Heart right ventricle (tissue), 16 donors: ENCODE results near the gene KHDC1. TPM values are rescaled to one million over a fixed set of nuclear protein-coding genes. Genes with fewer than 3 reads are reported as not detected.
"Not testable (repeated sequence)": the region's sequence is repeated elsewhere in the genome, so short reads cannot be mapped to it uniquely, and the experiment has no call there.

Source experiments
- ATAC-seq, 8 donors: fragments of 200-7000 bp; cut with Tn5 transposase; one replicate each; pipeline ENCODE4 v1.9.1; 2020; ENCODE audit warnings: mild to moderate bottlenecking in 8 of 8, moderate library complexity in 8 of 8, moderate number of reproducible peaks in 1 of 8
- DNase-seq, 2 donors: peaks; one replicate each; pipeline ENCODE4 v3.0.0-alpha.2; 2020
- H3K27ac ChIP-seq, 10 donors: fragments of 200-600 bp; sonication (generic) in 2 of 10; one replicate each; pipeline versions ENCODE4 v1.5.0 to v1.8.0; 2020 to 2022; ENCODE audit warnings: mild to moderate bottlenecking in 3 of 10
- H3K27me3 ChIP-seq, 7 donors: fragments of 200-600 bp; one replicate each; pipeline ENCODE4 v1.8.0; 2021 to 2022; ENCODE audit warnings: mild to moderate bottlenecking in 2 of 7
- H3K36me3 ChIP-seq, 9 donors: fragments of 200-600 bp; sonication (generic) in 1 of 9; one replicate each; pipeline versions ENCODE4 v1.5.0 to v1.8.0; 2020 to 2022; ENCODE audit warnings: mild to moderate bottlenecking in 2 of 9
- H3K4me1 ChIP-seq, 9 donors: fragments of 200-600 bp; sonication (generic) in 1 of 9; one replicate each; pipeline versions ENCODE4 v1.5.0 to v1.8.0; 2020 to 2022; ENCODE audit warnings: mild to moderate bottlenecking in 4 of 9
- H3K4me3 ChIP-seq, 10 donors: fragments of 200-600 bp; sonication (generic) in 2 of 10; one replicate each; pipeline versions ENCODE4 v1.5.0 to v1.8.0; 2020 to 2022; ENCODE audit warnings: mild to moderate bottlenecking in 7 of 10, moderate library complexity in 2 of 10
- H3K9me3 ChIP-seq, 11 donors: fragments of 200-600 bp in 10 of 11; sonication (generic) in 2 of 11; one replicate each; pipeline versions ENCODE4 v1.5.0 to v1.8.0; 2013 to 2022; ENCODE audit warnings: mild to moderate bottlenecking in 2 of 11, control low read depth in 1 of 11, moderate library complexity in 1 of 11
- CTCF ChIP-seq, 9 donors: fragments of 200-600 bp; sonication (generic) in 2 of 9; IDR thresholded peaks; one replicate each; pipeline versions ENCODE4 v1.5.0 to v1.8.0; 2021 to 2022; ENCODE audit warnings: antibody characterized with exemption in 9 of 9, mild to moderate bottlenecking in 5 of 9, moderate library complexity in 1 of 9
- WGBS, 2 donors: extraction: QIAGEN DNeasy Blood & Tissue Kit; methylation state at CpG; one replicate each; pipeline ENCODE4 v1.1.7; 2013; ENCODE audit warnings: inconsistent platforms in 1 of 2; 5-methylcytosine and 5-hydroxymethylcytosine counted together
- intact Hi-C, 10 donors: fragments of 100-400 bp; cut with DNase I; formaldehyde crosslinking; loops; one replicate each; pipeline versions ENCODE4 v1.11.1 to v1.14.2; 2022
- polyA plus RNA-seq, 2 donors: library from polyadenylated mRNA; stranded (reverse); fragments of 200-250 nt; gene quantifications; one replicate each; pipeline ENCODE4 v1.2.3, GENCODE V29; 2013
- total RNA-seq, 10 donors: library from RNA; stranded (reverse); fragmentation: NEBNext Ultra II Directional in 3 of 10; extraction: Animal tissue kit (Norgen Biotek cat#: 25700) in 3 of 10; gene quantifications; one replicate each; pipeline versions ENCODE4 v1.2.1 to v1.2.4, GENCODE V29; 2021 to 2023
- donor health status: Arrhythmogenic right ventricular cardiomyopathy.
- donor health status: ischemic (EF 13 %, LVEDD 7.1; RV severe dilation, severe dysfunction).
- donor health status: healthy with polysubstance abuse.
- donor health status: DM: no; HTN: yes; CAD: no.
- donor health status: DM: no; HTN: no; CAD: no.
- donor health status: ischemic (EF 25% LVEDD 6.9; RV normal size, moderate dysfunction).
- donor health status: ischemic (EF 25% LVEDD 5.7; RV mildly dilated, moderate dysfunction).
- donor health status: healthy.
- donor health status: DM: yes; HTN: yes; CAD: no.
- donor health status: Ischemic cardiomyopathy.
- donor health status: ischemic (EF 35%, LVEDD 5.7; RV mildly dilated, moderate dysfunction).
- donor health status: nonischemic (EF 11% LVEDD 7.7; RV severe dilation, severe dysfunction).
- donor health status: DM: yes; HTN: yes; CAD: no.
- donor health status: PGD.
- donor health status: ischemic (EF 29% LVEDD 5.4; RV normal size, mild dysfunction).
- donor health status: nonischemic (EF 23%, LVEDD 6.1; RV moderate dilation, normal function).

KHDC1 gene
- total and polyA plus RNA-seq, 12 donors: 0.51 to 2.8 (median 1.2) TPM

- Histone ChIP-seq H3K9me3 (no peaks in the 10 kb centered on the region), H3K27me3 (no peaks in the 10 kb centered on the region), H3K4me1 (peaks cover 0 to 17% (median 6%) of the 10 kb centered on the region in 9 donors), H3K4me3 (no peak overlapping the region), H3K27ac (no peak overlapping the region), H3K36me3 (no peaks in the 10 kb centered on the region)
- ATAC-seq: no peak
- no peak for TF ChIP-seq CTCF (IDR thresholded peaks at IDR 0.05)
- 79 to 81% methylated on average over 1 of the region's 1 CpG for WGBS, 2 donors
- intact Hi-C loops: no loop called here
- DNase-seq: no peak
Measured at GRCh38 chr6:73258721-73259120, 4.3 kb downstream of the KHDC1 start.

DNA sequence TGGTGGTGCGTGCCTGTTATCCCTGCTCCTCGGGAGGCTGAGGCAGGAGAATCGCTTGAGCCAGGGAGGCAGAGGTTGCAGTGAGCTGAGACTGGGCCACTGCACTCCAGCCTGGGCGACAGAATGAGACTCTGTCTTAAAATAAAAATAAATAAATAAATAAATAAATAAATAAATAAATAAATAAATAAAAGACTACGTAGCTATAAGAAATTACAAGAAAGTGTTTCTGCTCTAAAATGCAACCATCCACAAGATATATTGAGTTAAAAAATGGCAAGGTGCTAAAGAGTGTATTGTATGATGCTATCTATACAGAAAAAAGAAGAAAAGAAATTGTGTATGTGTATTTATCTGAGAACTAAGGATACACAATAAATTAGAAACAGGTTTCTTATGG lies 8.7 kb downstream of the KHDC1 start:
- intact Hi-C loops, H3K4me3 ChIP-seq, H3K27me3 ChIP-seq, H3K36me3 ChIP-seq, ATAC-seq, H3K27ac ChIP-seq, H3K9me3 ChIP-seq, H3K4me1 ChIP-seq, DNase-seq: not testable (repeated sequence)
- WGBS, 2 donors: 96 to 100% methylated on average over 5 of the region's 5 CpGs

DNA sequence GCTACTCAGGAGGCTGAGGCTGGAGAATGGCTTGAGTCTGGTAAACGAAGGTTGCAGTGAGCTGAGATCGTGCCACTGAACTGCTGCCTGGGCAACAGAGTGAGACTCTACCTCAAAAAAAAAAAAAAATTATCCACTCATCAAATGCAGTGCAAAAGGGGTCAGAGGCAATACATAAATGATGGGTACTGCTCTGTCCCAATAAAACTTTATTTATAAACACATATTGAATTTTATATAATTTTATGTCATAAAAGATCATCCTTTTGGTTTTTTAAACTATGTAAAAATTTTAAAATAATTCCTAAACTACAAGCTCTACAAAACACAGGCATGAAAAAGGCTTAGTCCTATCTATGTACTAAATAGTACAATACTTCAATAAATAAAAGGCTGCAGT lies 10.3 kb downstream of the KHDC1 start:
- Histone ChIP-seq H3K9me3 (no peaks in the 10 kb centered on the region), H3K4me3 (no peak overlapping the region), H3K4me1 (no peaks in the 10 kb centered on the region), H3K36me3 (no peaks in the 10 kb centered on the region), H3K27ac (no peak overlapping the region), H3K27me3 (no peaks in the 10 kb centered on the region)
- no peak for TF ChIP-seq CTCF (IDR thresholded peaks at IDR 0.05)
- DNase-seq: no peak
- WGBS, 2 donors: 90 to 92% methylated on average over 2 of the region's 2 CpGs
- intact Hi-C loops: no loop called here
- ATAC-seq: no peak

- Histone ChIP-seq H3K27ac (no peak overlapping the region), H3K4me1 (no peaks in the 10 kb centered on the region), H3K9me3 (no peaks in the 10 kb centered on the region), H3K4me3 (no peak overlapping the region), H3K27me3 (peaks cover 0 to 9% (median 0%) of the 10 kb centered on the region in 7 donors), H3K36me3 (no peaks in the 10 kb centered on the region)
- DNase-seq (no peak), ATAC-seq (no peak)
- intact Hi-C loops: no loop called here
- TF ChIP-seq CTCF (IDR thresholded peaks at IDR 0.05): no peak
Measured at GRCh38 chr6:73250016-73250415, 13.0 kb downstream of the KHDC1 start.

DNA sequence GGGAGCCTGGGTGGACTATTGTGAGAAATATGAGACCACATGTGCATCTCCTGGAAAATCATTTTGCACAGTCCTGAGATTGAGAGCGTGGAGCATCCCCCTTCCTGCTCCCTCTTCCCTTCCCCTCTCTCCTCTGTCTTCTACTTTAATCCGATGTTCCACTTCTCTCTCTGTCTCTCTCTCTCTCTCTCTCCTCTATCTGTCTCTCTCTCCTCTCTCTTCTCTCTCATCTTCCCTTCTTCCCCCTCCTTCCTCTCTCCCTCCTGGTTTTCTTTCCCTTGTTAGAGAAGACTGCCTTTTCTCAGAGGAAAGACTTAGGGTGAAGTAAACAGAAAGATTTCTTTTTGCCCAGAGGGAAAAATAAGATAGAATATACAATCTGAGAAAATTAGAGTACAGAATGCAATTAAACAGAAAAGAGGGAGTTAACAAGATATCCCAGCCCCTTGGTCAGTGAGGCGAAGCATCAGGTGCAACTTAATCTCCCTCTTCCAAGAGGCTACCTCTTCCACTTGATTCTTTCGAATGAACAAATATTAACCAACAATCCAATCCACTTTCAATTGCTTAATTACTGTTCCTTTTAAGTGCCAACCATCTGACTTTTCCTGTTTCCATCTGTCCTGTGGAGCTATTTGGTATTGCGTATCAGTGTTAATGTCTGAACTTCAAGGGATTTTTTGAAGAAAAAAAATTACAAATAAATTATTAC lies 14.6 kb downstream of the KHDC1 start:
- no peak for ATAC-seq
- WGBS, 2 donors: 69 to 76% methylated on average over 5 of the region's 5 CpGs
- TF ChIP-seq CTCF (IDR thresholded peaks at IDR 0.05): no peak
- H3K36me3 ChIP-seq: no peaks in the 10 kb centered on the region
- H3K4me1 ChIP-seq: no peaks in the 10 kb centered on the region
- no peak for DNase-seq
- H3K27ac ChIP-seq: no peak overlapping the region
- peaks cover 0 to 13% (median 4%) of the 10 kb centered on the region in 7 donors for H3K27me3 ChIP-seq
- H3K4me3 ChIP-seq: no peak overlapping the region
- H3K9me3 ChIP-seq: no peaks in the 10 kb centered on the region
- intact Hi-C loops: no loop called here
